Activated CD4-positive, CD25-positive, alpha-beta regulatory T cell treated with anti-CD3 and anti-CD28 coated beads, Interleukin-2, amount 50 U/mL, for 72 hours (primary cell): ENCODE data around the gene WDR91.
"Not testable (repeated sequence)": the region's sequence is repeated elsewhere in the genome, so short reads cannot be mapped to it uniquely, and the experiment has no call there.

ENCODE experiments used
- DNase-seq: peaks from one replicate; pipeline ENCODE4 v3.0.0; 2021

The WDR91 gene

DNA sequence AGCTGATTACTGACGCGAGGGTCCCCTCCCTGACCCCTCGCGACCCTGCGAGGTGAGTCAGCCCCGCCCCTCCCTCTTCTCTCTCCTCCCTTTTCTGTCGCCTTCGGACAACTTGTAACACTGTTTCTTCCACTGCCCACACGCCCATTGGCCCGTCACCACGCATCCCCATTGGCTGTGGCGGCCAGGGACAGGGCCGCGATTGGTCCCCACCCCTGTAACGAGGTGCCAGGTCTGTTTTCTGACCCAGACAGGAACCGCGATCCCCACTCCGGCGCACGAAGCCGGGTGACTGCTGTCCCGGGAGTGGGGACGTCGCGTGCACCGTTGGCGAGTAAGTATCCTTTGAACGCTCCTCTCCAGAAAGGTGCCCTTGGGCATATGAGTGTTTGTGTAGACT is 22.2 kb upstream of the WDR91 start, which contains the start of gene STRA8:
TSS of gene STRA8 (plus strand) at position 269 of the 400 bp plus-strand sequence. CDS start 6,687 bp downstream, outside the sequence.
- DNase-seq: no peak

DNA sequence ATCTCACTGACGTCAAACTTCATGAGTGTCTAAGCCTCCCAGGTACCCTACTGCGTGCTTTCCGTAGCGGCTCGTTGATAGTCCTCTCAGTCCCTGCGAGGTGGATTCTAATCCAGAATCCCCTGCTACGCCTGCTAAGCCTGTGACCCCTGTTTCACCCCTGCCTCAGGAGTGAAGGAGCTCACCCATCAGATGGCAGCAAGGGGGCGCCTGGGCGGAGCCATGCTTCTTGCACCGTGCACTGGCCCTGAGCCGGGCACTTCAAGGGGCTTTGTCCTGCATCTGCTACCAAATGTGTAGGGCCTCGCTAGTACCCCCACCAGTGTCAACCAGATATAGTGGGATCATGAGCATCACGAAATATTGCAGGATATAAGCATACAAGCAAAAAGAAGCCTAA is 21.4 kb upstream of the WDR91 start:
- no peak for DNase-seq

DNA sequence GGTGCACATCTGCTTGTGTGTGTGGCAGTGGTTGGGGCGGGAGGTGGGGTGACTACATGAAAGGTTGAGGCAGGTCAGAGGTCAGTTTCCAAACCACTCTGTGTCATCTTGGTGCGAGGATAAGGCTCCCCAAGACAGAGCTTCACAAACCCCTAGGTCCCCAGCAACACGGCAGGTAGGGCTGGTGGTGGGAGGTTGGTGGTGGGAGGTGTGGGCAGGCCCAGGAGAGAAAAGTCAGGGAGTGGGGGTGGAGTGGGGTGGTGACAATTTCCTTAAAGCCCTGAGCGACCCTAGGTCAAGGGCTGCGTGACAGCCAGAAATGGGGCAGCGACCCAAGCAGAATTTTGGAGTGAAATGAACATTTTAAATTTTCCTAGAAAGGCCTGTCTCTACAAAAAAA is 20.8 kb upstream of the WDR91 start:
- DNase-seq: no peak

DNA sequence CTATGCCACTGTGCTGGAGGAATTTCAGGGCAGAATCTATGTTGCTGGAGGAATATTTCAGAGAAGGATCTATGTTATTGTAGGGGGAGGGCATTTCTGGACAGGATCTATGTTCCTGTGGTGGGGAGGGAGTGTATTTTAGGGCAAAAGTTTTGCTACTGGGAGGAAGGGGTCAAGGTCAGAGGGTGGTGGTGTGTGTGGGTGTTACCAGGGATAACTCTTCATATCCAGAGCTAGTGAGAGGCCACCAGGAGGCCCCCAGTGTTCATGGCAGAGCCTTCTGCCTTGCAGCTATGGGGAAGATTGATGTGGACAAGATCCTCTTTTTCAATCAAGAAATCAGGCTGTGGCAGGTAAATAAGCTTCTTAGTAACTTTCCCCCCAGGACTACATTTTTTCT is 20.4 kb upstream of the WDR91 start:
- DNase-seq: no peak

DNA sequence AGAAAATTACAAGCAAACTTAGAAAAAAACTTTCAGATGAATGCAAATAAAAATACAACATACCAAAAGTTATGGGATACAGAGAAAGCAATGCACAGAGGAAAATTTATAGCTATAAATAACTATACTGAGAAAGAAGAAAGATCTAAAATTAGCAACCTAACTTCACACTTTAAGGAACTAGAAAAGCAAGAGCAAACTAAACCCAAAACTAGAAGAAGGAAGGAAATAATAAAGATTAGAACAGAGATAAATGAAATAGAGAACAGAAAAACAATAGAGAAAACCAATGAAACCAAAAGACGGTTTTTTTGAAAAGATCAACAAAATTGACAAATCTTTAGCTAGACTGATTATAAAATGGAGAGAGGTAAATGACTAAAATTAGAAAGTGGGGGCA is 12.7 kb upstream of the WDR91 start:
- DNase-seq: no peak

DNA sequence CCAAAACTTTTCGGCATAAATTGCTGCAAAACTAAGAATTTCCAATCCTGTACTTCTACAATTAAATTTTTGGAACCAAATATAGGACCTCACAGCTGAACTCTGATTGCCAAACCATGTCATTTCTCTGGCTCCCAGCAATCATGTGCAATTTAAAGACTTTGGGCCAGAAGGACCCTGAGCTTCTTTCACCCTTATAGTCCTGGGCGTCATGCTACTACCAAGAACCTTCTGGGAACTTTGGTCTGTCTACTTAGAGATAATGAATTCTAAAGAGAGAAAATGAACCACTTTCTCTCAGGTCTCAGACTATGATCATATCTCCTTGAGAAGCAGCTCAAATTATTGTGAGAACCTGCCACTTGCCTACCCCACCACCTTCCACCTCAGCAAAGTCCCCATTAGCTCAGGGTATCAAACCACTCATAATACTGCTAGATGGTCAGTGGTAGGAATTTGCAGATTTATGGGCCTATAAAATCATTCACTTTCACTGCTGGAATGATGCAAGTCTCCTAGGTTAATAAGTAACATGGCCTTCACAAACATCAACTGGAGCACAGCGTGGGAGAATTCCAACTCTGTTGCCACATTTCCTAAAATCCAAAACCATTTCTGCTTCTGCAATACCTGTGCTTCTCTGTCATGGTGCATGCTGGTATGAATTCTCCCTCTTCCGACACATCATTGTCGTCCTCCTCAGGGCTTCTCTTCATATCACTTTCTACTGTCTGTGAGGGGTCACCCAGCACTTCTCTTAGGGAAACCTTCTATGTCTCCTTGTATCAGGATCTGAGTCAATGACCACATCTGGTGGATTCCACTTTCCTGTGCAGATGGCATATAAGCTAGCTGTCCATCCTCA is 6.6 kb upstream of the WDR91 start:
- no peak for DNase-seq

DNA sequence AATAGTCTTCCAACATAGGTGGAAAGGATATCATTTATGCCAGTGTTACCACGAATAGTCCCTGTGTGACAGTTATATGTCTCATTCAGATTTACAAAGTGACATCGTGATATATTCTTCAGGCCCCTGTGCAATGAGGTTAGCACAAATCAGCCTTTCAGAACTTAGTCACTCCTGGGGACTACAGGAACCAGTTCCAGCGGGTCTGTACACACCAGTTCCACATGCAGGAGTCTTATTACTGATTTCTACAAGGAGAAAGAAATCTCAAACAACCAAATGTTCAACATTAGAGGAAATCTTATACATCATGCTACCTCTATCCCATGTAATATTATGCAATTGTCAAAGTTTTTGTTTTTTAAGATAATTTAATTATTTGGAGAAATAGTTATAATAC is 4.4 kb upstream of the WDR91 start:
- no peak for DNase-seq

DNA sequence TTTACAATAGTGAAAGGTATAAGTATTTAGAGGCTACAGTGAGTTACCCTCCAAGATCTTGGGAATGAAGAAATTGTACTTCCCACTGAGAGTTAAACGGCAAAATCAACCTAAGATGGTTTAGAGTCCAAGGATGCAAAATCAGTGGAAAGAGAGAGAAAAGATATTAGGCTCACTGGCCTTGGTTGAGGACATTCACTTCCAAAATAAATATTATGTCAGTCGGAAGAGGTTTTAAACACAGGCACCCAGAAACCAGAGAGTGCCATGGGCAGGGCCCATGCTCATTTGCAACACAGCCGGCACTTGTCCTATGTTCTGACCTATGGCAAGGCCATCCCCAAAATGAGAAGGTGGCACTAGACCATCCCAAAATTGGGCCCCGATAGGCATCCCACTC is 3.9 kb upstream of the WDR91 start:
- DNase-seq: no peak

DNA sequence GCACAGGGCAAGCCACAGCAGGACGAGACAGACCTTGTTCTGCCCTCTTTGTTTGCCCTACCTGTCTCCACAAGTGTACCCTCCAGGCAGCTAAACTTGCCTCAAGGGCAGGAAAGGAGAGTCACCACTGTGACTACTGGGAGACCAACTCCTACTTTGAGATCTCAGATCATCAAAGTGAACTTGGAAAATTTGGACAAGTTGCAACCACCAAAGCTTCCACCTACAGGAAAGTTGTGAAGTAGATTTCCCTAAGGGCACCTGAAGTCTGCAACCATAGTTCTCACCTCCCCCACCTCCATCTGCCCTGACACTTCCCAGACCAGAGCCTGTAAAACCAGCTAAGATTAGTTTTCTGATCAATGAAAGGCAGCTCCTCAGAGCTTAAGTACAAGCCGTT is 2.5 kb upstream of the WDR91 start:
- DNase-seq: no peak

DNA sequence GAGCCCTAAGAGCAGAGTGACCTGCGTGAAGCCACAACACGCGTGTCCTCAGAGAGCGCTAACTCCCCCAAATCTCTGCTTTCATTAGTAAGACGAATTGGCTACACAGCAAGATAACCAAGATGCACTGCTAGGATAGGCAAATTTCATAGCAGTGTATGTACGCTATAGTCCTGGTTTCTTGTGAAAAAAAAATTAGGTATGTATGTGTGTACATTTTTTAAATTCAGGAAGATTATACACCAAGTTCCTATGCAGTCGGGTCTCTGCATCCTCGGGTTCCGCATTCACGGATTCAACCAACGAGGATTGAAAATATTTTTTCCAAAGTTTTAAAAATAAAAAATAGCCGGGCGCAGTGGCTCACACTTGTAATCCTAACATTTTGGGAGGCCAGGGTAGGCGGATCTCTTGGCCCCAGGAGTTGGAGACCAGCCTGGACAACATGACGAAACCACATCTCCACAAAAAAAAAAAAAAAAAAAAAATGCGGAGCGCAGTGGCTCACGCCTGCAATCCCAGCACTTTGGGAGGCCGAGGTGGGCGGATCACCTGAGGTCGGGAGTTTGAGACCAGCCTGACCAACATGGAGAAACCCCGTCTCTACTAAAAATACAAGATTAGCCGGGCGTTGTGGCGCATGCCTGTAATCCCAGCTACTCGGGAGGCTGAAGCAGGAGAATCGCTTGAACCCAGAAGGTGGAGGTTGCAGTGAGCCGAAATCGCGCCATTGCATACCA is 790 bp upstream of the WDR91 start:
- not testable (repeated sequence) for DNase-seq

DNA sequence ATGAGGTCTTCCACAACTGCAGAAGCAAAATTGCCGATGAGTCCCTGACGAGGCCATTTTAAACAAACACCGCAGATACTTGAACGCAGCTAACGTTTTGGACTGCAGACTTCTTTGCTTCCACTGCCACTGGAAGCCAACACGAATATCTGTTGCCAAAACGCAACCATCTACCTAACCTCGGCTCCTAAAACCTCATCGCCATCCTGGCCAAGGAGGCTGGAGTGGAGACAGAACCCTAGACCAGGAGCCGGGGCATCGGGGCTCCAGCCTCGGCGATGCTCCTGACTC is 493 bp downstream of the WDR91 start:
- DNase-seq: no peak

DNA sequence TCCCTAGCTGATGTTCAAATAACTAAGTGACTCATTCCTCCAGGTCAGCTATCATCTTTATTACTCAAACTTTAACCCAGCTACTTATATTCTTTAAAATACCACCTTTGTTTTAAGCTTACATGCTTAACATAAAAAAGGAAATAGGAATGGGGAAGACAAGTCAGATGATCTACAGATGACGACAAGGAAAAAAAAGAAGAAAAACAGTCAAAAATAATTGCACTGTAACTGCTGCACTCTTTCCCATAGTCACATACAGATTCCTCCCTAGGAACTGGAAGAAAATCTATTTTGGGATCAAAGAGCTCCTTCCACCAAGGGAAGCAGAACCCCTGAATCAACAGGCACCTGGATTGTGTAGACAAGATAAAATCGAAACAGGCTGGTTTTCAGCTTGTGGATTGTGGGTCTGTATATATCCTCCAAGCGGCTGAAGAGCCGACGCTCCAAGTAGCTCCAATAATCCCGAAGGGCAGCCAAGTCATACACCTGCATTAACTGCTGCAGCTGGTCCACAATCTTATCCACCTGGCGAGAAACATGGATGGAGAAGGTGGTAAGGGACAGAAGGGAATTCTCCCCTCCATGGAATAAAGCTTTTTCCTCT is 2.0 kb downstream of the WDR91 start:
- no peak for DNase-seq

DNA sequence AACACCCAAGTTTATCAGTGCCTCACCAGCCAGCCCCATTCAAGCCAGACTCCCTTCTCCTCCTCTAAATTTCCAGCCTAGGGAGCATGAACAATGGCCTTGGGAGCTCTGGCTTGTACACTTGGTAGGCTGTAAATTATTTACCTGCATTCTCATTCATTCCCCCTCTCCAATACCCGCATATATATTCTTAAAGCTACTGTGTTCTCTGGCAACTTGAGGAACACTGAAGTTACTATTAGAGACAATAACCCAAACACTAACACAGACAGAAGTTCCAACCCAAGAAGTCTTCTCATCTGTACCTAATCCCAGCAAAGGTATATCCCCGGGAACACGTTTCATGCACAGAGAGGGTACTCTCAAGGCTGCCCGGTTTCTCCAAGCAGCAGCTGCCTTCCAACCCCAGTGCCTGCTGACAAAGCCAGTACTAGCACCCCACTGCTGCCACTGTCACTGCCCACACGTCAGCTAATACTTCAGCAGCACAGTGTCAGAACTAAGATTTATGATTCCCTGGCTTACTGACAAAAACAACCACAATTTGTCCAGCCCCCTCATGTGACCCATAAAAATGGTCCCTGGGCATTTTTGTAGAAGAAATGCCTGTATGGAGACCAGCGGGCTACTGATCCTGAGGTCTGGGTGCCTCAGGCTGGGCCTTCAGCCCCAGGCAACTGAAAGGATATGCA is 3.1 kb downstream of the WDR91 start:
- no peak for DNase-seq

DNA sequence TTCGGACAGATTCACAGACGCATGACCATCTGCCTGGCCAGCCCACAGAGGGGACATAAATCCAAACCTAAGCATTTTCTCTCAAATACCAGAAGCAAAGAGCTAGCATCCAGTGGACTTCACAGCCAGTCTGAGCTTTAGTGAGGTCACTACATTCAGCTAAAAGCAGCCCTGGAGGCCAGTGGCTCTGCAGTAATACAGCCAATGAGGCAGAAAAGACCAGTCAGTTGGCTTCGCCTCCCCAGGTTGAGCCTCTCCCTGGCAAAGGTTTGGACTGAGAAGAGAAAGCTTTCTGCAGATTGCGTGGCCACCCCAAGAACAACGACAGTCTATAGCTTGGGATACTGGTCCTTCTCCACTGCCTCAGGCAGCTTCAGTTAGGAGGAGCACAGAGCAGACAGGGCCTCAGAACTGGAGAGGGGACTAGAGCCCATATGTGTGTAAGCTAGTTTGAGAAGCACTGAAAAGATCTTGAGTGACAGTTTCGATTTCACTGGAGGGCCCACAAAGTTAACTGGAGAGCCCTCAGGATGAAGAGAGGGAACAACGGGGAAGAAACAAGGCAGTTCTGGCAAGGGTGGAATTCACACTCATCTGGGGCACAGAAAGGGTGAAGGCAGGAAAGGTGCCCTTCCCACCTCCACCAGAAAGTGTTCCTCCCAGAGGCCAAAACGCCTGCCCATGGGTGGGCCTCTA is 3.8 kb downstream of the WDR91 start:
- DNase-seq: no peak

DNA sequence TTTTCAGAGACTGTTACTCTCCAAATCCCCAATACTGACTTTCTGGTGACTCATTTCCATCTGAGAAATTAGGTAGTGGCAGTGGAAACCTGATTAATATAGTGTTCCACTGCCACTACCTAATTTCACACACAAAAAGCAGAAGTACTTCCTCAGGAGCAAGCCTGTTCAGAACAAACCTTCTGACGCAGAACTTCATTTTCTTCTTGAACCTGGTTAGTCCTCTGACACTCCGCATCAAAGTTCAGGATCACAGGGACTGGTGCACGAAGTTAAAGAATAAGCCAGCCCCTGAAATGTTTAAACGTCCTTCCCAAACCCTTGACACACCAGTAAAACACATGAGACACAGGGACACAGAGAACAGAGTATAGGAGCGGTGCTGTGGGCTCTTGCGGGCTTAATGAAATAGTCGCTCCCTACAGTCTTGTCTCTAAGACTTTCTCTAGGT is 4.4 kb downstream of the WDR91 start:
- no peak for DNase-seq

DNA sequence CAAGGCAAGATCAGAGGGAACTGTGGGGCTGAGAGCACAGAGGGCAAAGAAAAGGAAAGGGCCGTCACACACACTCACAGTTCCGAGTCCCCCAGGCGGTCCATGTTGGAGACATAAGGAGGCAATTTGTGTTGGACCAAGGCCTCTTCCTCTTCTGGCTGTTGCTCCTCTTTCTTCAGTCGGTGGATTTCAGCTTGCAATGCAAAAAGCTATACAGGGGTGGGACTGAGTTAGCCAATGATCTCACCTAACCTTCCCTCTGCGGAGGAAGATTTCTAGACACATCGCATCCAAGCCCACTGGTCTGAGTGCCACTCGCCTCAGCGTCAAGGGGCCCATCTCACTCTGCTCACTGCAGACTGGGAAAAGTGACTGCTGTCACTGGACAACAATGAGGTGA is 5.5 kb downstream of the WDR91 start:
- no peak for DNase-seq

DNA sequence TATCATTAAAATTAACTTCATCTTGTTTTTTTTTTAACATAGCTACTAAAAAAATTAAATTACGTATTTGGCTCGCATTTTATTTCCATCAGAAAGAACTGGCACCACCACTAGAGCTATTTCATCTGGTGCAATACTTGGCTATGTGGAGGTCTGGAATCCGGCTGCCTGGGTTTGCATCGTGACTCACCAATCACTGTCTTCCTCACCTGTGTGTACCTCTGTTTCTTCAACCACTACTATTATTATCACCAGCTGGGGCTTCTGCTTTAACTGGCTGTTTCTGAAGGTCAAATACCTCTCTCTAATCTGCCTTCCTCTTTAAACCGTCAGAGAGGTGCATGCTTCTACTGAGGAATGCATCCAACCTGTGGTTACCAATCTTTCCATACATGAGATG is 6.5 kb downstream of the WDR91 start:
- DNase-seq: no peak

DNA sequence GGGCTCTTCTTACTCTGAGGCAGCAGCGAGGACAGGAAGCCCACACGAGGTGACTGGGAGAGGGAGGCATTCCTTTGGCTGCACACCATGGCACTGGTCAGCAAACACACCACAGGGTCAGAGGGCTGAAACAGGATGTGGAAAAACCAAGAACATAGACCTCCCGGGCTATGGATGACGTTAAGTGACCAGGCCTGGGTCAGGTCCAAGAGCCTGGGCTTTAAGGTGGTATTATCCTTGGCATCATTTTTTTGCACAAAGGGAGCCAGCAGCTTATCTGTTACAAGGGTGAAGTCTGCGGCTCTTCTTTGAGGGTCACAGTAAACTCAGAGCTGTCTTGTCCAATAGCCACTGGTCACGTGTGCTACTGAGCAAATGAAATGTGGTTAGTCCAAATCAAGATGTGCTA is 7.0 kb downstream of the WDR91 start:
- DNase-seq: no peak

DNA sequence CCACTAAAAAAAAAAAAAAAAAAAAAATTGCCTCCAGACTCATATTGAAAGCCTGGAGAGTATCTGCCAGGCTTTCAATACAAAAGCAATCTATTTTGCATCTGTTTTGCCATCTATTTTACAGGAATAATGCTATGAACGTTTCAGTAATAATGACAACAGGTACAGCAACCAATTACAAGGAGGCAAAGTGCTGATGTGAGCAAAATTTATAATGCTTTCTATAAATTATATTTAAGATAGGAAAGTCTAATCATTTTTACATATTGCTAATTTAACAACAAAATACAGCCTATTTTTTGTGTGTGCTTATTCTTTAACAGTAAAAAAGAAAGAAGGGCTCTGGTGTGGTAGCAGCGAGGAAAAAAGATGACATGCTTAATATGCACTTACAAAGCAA is 10.0 kb downstream of the WDR91 start:
- DNase-seq: no peak

DNA sequence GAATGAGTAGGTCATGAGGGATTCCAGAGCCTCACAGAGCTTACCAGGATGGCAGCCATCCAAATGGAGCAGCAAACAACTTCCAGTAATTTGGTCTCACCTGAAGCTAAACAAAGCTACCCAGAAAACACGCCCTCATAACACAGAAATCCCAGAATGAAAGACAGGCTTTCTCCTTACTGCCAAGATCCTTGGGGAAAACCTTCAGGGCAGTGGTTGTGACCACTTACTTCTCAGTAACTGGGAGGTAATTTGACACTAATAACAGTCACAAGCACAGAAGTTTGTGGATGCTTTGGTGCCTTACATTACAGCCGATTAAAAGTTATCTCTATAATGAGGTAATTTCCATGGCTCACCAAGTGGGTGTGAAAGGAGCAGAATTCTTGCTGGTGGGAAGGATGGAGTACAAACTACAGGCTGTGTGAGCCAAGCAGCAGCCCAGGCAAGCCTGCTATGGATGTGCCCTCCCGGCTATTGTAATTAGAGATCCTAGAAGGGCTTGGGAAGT is 10.4 kb downstream of the WDR91 start:
- DNase-seq: no peak

DNA sequence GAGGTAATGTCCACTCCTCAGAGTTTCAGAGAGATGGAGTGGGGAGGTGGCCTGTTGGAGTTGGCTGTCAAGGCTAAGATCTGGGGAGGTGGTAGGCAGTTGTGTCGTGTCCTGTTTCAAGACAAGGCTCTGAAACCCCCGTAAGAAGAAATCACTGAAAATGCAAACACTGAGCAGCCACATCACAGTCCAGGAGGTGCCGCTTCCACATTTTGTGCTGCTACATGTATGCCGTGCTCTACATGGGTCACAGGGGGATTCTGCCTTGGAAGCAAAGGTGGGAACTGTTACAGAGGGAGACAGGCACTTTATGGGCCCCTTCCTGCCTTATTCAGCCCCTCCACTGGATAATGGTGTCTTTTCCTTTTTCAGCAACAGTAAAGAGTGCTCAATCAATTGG is 11.9 kb downstream of the WDR91 start:
- no peak for DNase-seq

DNA sequence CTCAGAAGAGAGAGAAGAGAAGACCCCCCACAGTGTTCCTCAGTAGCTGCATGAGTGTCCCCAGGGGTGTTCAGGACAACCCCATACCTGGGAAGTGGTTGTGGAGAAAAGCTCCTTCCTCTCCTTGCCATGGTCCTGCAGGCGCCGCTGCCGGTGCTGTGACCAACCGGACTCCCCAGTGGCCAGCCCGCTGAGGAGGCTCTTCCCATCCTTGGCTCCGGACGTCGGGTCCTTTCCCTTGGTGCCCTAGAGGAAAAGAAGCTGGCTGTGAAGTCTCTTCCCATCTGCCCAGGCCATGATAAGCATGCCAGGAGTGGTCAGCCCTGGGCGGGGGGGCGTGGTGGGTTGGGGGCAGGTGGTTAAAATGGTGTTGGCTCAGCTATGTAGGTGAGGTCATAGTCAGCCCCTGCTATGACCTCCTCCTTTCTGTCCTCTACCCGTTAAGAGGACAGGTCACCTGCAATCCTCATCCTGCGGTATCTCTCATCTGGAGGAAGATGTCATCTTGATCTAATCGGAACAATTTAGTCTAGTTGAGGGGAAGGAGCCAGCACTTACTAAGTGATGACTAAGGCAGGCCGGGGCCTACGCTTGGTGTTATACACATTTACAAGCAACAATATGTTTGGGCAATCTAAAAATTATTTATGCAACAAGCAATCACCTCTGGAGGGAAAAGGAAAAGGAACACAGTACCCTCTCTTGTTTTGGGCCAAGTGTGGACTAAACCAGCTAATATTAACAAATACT is 13.2 kb downstream of the WDR91 start:
- no peak for DNase-seq
